NB4 (cell line): ENCODE data around the gene ST3GAL5.

Experiments
- DNase-seq: peaks from one replicate; pipeline ENCODE4 v3.0.0; 2010; ENCODE audit warnings: low read depth
- H3K4me3 ChIP-seq: one replicate; pipeline ENCODE4 v1.5.1; 2011; ENCODE audit warnings: mild to moderate bottlenecking, low read depth, low read length, moderate library complexity
- MYC ChIP-seq: IDR thresholded peaks from 2 replicates; pipeline ENCODE4 v1.6.1; 2011; ENCODE audit warnings: low read depth, low read length
- POLR2A ChIP-seq: IDR thresholded peaks from 2 replicates; pipeline ENCODE4 v1.6.1; 2011; ENCODE audit warnings: mild to moderate bottlenecking; ENCODE audit not compliant: insufficient read length; ENCODE audit errors: extremely low read depth
- TF ChIP-seq, protein P1 (sequence below): IDR thresholded peaks from one replicate; pipeline ENCODE4 v1.5.1; 2012; ENCODE audit warnings: low read depth, low read length
- TF ChIP-seq, protein P2 (sequence below): IDR thresholded peaks from 2 replicates; pipeline ENCODE4 v1.6.1; 2011; ENCODE audit warnings: low read depth, low read length

The ST3GAL5 gene

DNA sequence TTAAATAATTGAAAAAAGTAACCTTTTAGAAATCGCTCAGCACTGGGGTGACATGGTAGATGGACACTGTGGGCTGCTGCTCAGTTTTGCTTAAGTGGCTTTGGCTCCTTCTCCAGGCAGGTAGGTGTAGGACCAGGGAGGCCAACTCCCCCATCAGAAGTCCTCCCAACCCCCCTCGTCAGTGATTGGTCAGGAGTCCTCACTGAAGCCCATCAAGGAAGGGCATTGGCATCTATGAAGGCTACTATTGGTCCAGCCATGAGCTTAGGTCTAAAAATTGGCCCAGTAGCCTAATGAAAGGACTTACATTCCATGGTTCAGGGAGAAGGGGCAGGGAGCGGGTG, 34.7 kb downstream of the ST3GAL5 start:
- DNase-seq: no peak

DNA sequence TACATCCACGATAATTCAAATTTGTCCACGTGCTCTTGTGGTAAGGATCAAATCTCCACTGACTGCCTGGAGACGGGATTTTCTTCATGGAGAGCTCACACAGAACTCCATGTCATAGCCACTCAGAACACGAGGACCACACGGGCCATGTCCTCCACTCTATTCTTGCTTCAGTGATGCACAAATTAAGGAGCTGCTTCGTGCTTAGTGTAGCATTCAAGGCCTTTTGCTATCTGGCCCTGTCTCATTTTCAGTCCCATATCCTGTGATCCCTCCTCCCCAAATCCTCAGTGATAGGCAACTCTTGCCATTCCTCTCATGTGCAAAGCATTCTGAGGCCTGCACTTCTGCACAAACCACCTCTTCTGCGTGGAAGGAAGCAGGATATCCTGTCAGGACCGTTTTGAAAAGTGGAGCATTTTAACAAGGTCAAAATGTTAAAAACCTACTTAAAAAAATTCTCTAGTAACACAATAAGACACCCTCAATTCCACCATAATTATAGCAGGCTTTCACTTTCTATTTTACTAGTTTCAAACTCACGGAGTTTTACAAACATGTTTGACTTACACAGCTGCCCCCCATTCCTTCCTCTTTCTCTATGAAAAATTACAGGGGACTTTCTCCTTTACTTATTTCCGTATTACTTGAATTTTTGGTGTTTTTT, 35.2 kb downstream of the ST3GAL5 start:
- no peak overlapping the region for H3K4me3 ChIP-seq
- TF ChIP-seq POLR2A (no peak), MYC (no peak)
- TF ChIP-seq, protein P1, sequence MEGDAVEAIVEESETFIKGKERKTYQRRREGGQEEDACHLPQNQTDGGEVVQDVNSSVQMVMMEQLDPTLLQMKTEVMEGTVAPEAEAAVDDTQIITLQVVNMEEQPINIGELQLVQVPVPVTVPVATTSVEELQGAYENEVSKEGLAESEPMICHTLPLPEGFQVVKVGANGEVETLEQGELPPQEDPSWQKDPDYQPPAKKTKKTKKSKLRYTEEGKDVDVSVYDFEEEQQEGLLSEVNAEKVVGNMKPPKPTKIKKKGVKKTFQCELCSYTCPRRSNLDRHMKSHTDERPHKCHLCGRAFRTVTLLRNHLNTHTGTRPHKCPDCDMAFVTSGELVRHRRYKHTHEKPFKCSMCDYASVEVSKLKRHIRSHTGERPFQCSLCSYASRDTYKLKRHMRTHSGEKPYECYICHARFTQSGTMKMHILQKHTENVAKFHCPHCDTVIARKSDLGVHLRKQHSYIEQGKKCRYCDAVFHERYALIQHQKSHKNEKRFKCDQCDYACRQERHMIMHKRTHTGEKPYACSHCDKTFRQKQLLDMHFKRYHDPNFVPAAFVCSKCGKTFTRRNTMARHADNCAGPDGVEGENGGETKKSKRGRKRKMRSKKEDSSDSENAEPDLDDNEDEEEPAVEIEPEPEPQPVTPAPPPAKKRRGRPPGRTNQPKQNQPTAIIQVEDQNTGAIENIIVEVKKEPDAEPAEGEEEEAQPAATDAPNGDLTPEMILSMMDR: no peak
- TF ChIP-seq, protein P2, sequence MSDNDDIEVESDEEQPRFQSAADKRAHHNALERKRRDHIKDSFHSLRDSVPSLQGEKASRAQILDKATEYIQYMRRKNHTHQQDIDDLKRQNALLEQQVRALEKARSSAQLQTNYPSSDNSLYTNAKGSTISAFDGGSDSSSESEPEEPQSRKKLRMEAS: no peak
- DNase-seq: no peak

More for the DNA sequence above, 34.7 kb downstream of the ST3GAL5 start:
- no peak overlapping the region for H3K4me3 ChIP-seq
- TF ChIP-seq, protein P1: no peak
- TF ChIP-seq POLR2A (no peak), MYC (no peak)
- TF ChIP-seq, protein P2: no peak

DNA sequence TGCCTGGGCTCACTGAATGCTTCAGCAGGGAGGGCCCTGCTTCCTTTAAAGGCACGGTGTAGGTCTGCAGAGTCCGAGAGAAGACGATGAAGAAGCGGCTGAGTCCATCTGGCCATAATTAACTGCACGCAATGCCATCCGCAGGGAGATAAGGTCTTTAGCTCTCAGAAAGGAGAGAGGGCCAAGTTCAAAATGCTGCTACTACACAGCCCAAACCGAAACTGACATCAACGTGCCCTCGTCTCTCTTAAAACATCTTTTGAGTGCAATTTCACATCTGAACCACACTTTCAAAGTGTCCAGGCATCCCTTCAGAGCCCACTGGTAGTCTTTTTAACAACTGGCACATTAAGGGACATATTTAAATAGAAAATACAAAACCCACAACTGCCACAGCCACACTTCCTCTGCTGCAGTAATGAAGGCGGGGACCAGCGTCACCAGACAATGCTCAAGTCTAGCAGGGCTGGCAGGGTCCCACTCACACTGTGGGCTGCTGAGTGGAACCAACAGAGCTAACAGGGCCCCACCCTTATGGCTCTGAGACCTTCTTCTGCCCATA, 35.8 kb downstream of the ST3GAL5 start:
- no peak for DNase-seq
- no peak overlapping the region for H3K4me3 ChIP-seq
- no peak for TF ChIP-seq POLR2A
- TF ChIP-seq, protein P1: no peak

DNA sequence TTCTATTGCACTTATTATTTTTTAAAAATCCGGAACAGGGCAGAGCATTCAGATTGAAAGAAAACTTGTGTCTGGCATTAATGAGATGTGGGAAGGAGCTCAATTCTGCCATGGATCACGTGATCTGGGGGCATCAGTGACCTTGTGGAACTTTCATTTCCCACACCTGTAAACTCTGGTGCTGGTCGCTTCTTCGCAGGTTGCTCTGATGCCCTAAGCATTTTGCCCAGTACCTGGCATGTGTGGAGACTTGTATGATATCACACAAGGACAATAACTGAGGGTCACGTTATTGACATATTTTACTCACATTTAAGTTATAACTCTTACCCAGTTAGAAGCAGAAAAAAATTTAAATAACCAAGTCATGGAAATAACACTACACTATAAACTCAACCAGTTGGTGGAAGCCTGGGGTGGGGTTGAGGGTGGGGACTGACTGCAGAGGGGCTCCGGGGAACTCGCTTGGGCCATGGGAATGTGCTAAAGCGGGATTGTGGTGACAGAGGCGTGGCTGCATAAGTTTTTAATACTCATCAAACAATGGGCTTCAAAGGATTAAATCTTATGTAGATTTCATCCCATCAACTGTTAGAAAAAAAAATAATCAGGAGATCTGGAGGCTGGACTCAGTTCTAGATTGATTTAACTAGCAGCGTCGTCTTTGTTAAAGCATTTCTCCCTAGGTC, 36.5 kb downstream of the ST3GAL5 start:
- no peak overlapping the region for H3K4me3 ChIP-seq
- TF ChIP-seq POLR2A: no peak
- no peak for DNase-seq

DNA sequence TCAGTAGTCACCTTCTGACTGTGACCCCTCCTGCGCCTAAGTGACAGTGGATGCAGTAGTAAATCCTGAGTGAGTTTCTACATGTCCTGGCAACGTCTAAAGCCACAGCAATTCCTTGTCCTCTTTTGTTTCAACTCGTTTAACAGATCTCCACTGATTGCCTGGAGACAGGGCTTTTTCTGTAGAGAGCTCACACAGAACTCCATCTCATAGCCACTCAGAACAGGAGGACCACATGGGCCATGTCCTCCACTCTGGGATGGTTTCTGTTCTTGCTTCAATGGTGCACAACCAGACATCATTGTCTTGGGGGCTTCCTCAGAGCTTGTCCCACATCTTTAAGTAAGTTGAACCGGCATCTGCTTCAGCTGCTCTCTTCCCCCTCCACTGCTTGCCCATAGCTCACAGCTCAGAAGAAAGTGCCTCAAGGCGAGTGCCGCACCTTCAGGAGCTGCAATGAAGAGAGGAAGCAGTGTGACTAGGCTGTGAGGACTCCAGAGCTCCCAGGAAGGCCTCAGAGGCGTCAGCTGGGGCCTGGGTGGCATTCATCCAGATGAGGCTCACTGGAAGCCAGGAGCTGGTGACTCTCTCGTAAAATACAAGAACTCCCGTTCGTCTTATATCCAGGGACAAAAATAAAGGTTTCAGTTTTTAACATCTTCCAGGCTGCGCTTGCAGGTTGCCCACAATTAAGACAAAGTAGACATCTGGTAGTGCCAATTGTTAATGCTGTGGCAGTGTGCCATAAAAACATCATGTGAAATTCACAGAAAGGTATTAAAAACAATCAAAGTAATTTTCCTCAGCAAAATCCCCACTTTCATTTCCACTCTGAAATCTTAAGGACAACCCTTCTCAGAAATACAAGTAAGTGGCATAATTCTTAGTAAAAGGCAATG, 37.3 kb downstream of the ST3GAL5 start:
- no peak overlapping the region for H3K4me3 ChIP-seq
- TF ChIP-seq, protein P2: no peak
- TF ChIP-seq POLR2A: no peak
- TF ChIP-seq MYC: no peak
- TF ChIP-seq, protein P1: no peak
- no peak for DNase-seq

DNA sequence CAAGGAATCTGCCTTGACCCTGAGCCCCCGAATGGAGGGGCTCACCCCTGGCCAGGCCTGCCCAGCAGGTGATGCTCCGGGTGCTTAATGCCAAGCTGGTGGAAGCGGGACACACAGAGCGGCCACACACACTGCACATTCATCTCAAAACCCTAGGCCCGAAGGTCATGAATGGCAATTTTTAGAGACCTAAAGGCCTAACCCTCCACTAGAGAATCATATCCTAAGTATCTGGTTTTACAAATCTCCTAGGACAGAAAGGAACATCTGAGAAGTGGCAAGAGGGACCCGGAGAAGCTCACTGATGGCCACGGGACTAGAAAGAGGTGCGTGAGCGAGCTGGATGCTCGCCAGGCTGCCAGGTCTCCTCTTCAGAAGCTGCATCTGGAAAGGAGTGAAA, 38.3 kb downstream of the ST3GAL5 start:
- TF ChIP-seq, protein P2: no peak
- TF ChIP-seq POLR2A (no peak), MYC (no peak)
- TF ChIP-seq, protein P1: no peak
- DNase-seq: no peak
- H3K4me3 ChIP-seq: no peak overlapping the region
